Endothelial cell of umbilical vein (primary cell): ENCODE measurements around the gene DGKI. TPM values are rescaled to one million over a fixed set of nuclear protein-coding genes. Genes with fewer than 3 reads are reported as not detected.

ENCODE experiments used
- BruUV-seq: library from RNA; stranded (reverse); fragments of 400-500 nt; replicated peaks from 2 replicates; lab custom pipeline; 2021; lab: Mats Ljungman, UMichigan
- CTCF ChIA-PET: fragments of 300-600, 350-600 bp; sonication (Branson Sonifier 250); formaldehyde crosslinking; loops from one replicate; lab custom pipeline; 2021; ENCODE audit warnings: antibody characterized with exemption, inconsistent platforms; lab: Charles Lee
- POLR2A ChIA-PET: fragments of 300-600, 350-600 bp; sonication (Branson Sonifier 250); formaldehyde crosslinking; loops from one replicate; lab custom pipeline; 2021; ENCODE audit warnings: antibody characterized with exemption, inconsistent platforms; lab: Charles Lee
- DNase-seq: peaks from one replicate; pipeline ENCODE4 v3.0.0-alpha.2; 2011; ENCODE audit warnings: low read depth, low spot score
- FAIRE-seq: peaks from 2 replicates; lab custom pipeline; 2011; peaks lifted over from hg19 to GRCh38; lab: Jason Lieb, UNC
- H2AFZ ChIP-seq: 2 replicates; pipeline ENCODE4 v1.6.0; 2012; ENCODE audit warnings: low read depth, low read length, control low read depth, inconsistent platforms
- H3K27ac ChIP-seq: 2 replicates; pipeline ENCODE4 v1.5.1; 2011; ENCODE audit warnings: low read depth, mild to moderate bottlenecking, control low read depth, low read length, moderate library complexity; ENCODE audit not compliant: insufficient read depth
- H3K27me3 ChIP-seq, 2 experiments: 2 replicates each; pipeline versions ENCODE4 v1.6.0 to v1.6.1; 2011; ENCODE audit warnings: low read length in 2 of 2, mixed read lengths in 1 of 2; ENCODE audit not compliant: control insufficient read depth in 2 of 2, insufficient read depth in 2 of 2
- H3K36me3 ChIP-seq, 2 experiments: 2 replicates in 1 of 2; 3 replicates in 1 of 2; pipeline ENCODE4 v1.5.1; 2011; ENCODE audit warnings: low read length in 2 of 2, mild to moderate bottlenecking in 1 of 2, moderate library complexity in 1 of 2; ENCODE audit not compliant: control insufficient read depth in 2 of 2, insufficient read depth in 2 of 2; ENCODE audit errors: extremely low read depth in 1 of 2
- H3K4me1 ChIP-seq: 3 replicates; pipeline ENCODE4 v1.5.1; 2011; ENCODE audit warnings: mild to moderate bottlenecking, low read length; ENCODE audit not compliant: control insufficient read depth, insufficient read depth; ENCODE audit errors: extremely low read depth
- H3K4me2 ChIP-seq: 2 replicates; pipeline ENCODE4 v1.6.1; 2011; ENCODE audit warnings: low read length, control low read depth, mixed read lengths; ENCODE audit not compliant: insufficient read depth
- H3K4me3 ChIP-seq, 3 experiments: fragments of 200-600 bp in 1 of 3; sonication (generic), shearing (Covaris generic) in 1 of 3; replicated peaks in 1 of 3; 2 replicates each; pipeline ENCODE4 v1.5.1; 2011 to 2016; ENCODE audit warnings: control low read depth in 3 of 3, low read length in 3 of 3, mild to moderate bottlenecking in 2 of 3, inconsistent platforms in 1 of 3, low read depth in 1 of 3, moderate library complexity in 1 of 3; ENCODE audit not compliant: insufficient read depth in 1 of 3
- H3K79me2 ChIP-seq: 2 replicates; pipeline ENCODE4 v1.6.0; 2012; ENCODE audit warnings: low read length, inconsistent platforms; ENCODE audit not compliant: control insufficient read depth, insufficient read depth
- H3K9ac ChIP-seq: replicated peaks from 2 replicates; pipeline ENCODE3; 2011; ENCODE audit warnings: low read length, control low read depth; ENCODE audit not compliant: insufficient read depth; ENCODE audit errors: extremely low read depth
- H3K9me1 ChIP-seq: replicated peaks from 3 replicates; pipeline ENCODE4 v1.6.0; 2011; ENCODE audit warnings: mild to moderate bottlenecking, low read length; ENCODE audit not compliant: control insufficient read depth, insufficient read depth; ENCODE audit errors: extremely low read depth
- H3K9me3 ChIP-seq: replicated peaks from 2 replicates; pipeline ENCODE4 v1.5.1; 2012; ENCODE audit warnings: low read length, inconsistent platforms; ENCODE audit not compliant: control insufficient read depth, insufficient read depth
- H4K20me1 ChIP-seq: replicated peaks from 2 replicates; pipeline ENCODE3; 2011; ENCODE audit warnings: mild to moderate bottlenecking, low read length; ENCODE audit not compliant: control insufficient read depth, insufficient read depth; ENCODE audit errors: extremely low read depth
- EZH2 ChIP-seq: IDR thresholded peaks from 2 replicates; pipeline ENCODE4 v1.6.1; 2012; ENCODE audit warnings: borderline replicate concordance, low read depth, mild to moderate bottlenecking, moderate library complexity, low read length, inconsistent platforms; ENCODE audit not compliant: severe bottlenecking
- FOS ChIP-seq: IDR thresholded peaks from 2 replicates; pipeline ENCODE4 v1.6.1; 2011; ENCODE audit warnings: mild to moderate bottlenecking, low read length, moderate library complexity, borderline replicate concordance; ENCODE audit not compliant: insufficient read depth
- GATA2 ChIP-seq: IDR thresholded peaks from 2 replicates; pipeline ENCODE4 v1.7.0; 2011; ENCODE audit warnings: low read depth, mild to moderate bottlenecking, moderate library complexity, mixed read lengths, low read length; ENCODE audit not compliant: insufficient read length, insufficient read depth
- JUN ChIP-seq: IDR thresholded peaks from 2 replicates; pipeline ENCODE4 v1.6.1; 2011; ENCODE audit warnings: borderline replicate concordance, low read depth; ENCODE audit not compliant: insufficient read length, insufficient read depth
- MYC ChIP-seq: IDR thresholded peaks from one replicate; pipeline ENCODE4 v1.6.1; 2011; ENCODE audit warnings: mild to moderate bottlenecking, low read depth, low read length
- POLR2A ChIP-seq: IDR thresholded peaks from 2 replicates; pipeline ENCODE4 v1.6.1; 2012; ENCODE audit warnings: low read depth, mild to moderate bottlenecking, control low read depth, low read length
- POLR2AphosphoS5 ChIP-seq: IDR thresholded peaks from 2 replicates; pipeline ENCODE4 v1.6.1; 2012; ENCODE audit warnings: low read depth, mild to moderate bottlenecking, control low read depth, low read length, moderate library complexity; ENCODE audit not compliant: insufficient read depth
- dilution Hi-C: fragments of 300-500 bp; cut with MboI; formaldehyde crosslinking; loops from one replicate; pipeline ENCODE4 v1.15.0; 2019; ENCODE audit warnings: low sequenced_read_pairs; ENCODE audit not compliant: extremely low pct_ligation_motif_present
- intact Hi-C: fragments of 100-400 bp; cut with micrococcal nuclease; formaldehyde crosslinking; loops from one replicate; pipeline ENCODE4 v1.10.0; 2022
- polyA plus RNA-seq, 4 experiments: library from polyadenylated mRNA; depleted of rRNA in 3 of 4; stranded (reverse) in 3 of 4; unstranded in 1 of 4; fragments of >200 nt; gene quantifications; 2 replicates each; pipeline versions ENCODE4 v1.2.1 to v1.2.3, GENCODE V29; 2011 to 2012; ENCODE audit warnings: missing spikeins in 1 of 4
- total RNA-seq: library from RNA; stranded (reverse); gene quantifications from 2 replicates; pipeline ENCODE4 v1.2.3, GENCODE V29; 2021
- TF ChIP-seq, protein P1 (sequence below), 2 donors: IDR thresholded peaks; 1 replicate in 1 of 2; 2 replicates in 1 of 2; pipeline ENCODE4 v1.5.1; 2011; ENCODE audit warnings: low read length in 2 of 2, mild to moderate bottlenecking in 2 of 2, moderate library complexity in 2 of 2, control low read depth in 1 of 2, inconsistent platforms in 1 of 2, low read depth in 1 of 2; ENCODE audit not compliant: insufficient read depth in 1 of 2; ENCODE audit errors: extremely low read depth in 1 of 2
- TF ChIP-seq, protein P2 (sequence below): IDR thresholded peaks from 2 replicates; pipeline ENCODE4 v1.6.1; 2011; ENCODE audit not compliant: insufficient read depth, insufficient read length

Gene DGKI
- total and polyA plus RNA-seq, 2 donors (not counting 3 experiments of a cell fraction or from before 2014, with no cell fraction given), result 0.11 to 0.51 TPM

GRCh38 chr7:137694405-137694804 lies 152.4 kb downstream of the DGKI start:
- Histone ChIP-seq H3K9ac (no peak overlapping the region), H3K27me3 (no peaks in the 10 kb centered on the region), H3K4me2 (no peak overlapping the region), H3K9me1 (no peaks in the 10 kb centered on the region), H3K4me1 (peaks cover 5% of the 10 kb centered on the region), H2AFZ (no peak overlapping the region), H3K27ac (no peak overlapping the region), H3K79me2 (no peaks in the 10 kb centered on the region), H3K4me3 (no peak overlapping the region), H3K36me3 (no peaks in the 10 kb centered on the region), H4K20me1 (no peaks in the 10 kb centered on the region), H3K9me3 (no peaks in the 10 kb centered on the region)
- FAIRE-seq, result no peak
- ChIA-PET POLR2A (no interaction called here), CTCF (no interaction called here)
- DNase-seq, result no peak
- TF ChIP-seq GATA2 (no peak), FOS (no peak), POLR2AphosphoS5 (no peak)
- TF ChIP-seq, protein P1, sequence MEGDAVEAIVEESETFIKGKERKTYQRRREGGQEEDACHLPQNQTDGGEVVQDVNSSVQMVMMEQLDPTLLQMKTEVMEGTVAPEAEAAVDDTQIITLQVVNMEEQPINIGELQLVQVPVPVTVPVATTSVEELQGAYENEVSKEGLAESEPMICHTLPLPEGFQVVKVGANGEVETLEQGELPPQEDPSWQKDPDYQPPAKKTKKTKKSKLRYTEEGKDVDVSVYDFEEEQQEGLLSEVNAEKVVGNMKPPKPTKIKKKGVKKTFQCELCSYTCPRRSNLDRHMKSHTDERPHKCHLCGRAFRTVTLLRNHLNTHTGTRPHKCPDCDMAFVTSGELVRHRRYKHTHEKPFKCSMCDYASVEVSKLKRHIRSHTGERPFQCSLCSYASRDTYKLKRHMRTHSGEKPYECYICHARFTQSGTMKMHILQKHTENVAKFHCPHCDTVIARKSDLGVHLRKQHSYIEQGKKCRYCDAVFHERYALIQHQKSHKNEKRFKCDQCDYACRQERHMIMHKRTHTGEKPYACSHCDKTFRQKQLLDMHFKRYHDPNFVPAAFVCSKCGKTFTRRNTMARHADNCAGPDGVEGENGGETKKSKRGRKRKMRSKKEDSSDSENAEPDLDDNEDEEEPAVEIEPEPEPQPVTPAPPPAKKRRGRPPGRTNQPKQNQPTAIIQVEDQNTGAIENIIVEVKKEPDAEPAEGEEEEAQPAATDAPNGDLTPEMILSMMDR (IDR thresholded peaks at IDR 0.05; ENCODE audit: extremely low read depth in 1 of 2, insufficient read depth in 1 of 2, low read depth in 1 of 2, low read length in 2 of 2), result no peak
- dilution Hi-C loops, result no loop called here
- no TSS peak for BruUV-seq
- intact Hi-C loops, result no loop called here

DNA sequence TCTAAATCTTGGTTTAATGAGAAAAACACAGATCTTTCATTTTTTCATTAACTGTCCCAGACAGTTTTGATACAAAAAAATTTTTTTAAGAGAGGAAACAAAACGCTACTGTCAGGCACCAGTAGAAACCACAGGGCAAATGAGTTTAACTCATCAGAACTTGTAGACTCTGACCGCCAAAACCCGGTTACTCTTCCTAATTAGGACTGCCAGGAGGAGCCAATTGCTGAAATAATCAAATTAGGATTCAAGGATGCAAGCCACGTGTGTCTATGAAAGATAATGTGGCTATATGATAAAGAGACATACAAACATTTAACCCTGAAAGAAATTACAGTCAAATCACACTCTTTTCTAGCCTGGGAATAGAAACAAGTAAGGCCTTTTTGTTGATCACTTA lies 154.4 kb downstream of the DGKI start:
- Histone ChIP-seq H4K20me1 (no peaks in the 10 kb centered on the region), H3K27me3 (no peaks in the 10 kb centered on the region), H3K79me2 (no peaks in the 10 kb centered on the region), H3K36me3 (no peaks in the 10 kb centered on the region), H3K4me3 (no peak overlapping the region), H3K4me1 (peaks cover 10% of the 10 kb centered on the region), H3K27ac (no peak overlapping the region), H3K4me2 (no peak overlapping the region), H3K9me1 (no peaks in the 10 kb centered on the region), H3K9ac (no peak overlapping the region), H3K9me3 (no peaks in the 10 kb centered on the region), H2AFZ (no peak overlapping the region)
- no peak for DNase-seq
- CTCF ChIA-PET, result no interaction called here
- no TSS peak for BruUV-seq
- no peak for FAIRE-seq
- intact Hi-C loops (no loop called here), dilution Hi-C loops (no loop called here)
- POLR2A ChIA-PET, result no interaction called here
- TF ChIP-seq POLR2AphosphoS5, result no peak
- TF ChIP-seq MYC, result no peak
- TF ChIP-seq POLR2A, result no peak
- TF ChIP-seq FOS, result no peak
- TF ChIP-seq EZH2, result no peak
- TF ChIP-seq GATA2, result no peak
- TF ChIP-seq, protein P1 (IDR thresholded peaks at IDR 0.05; ENCODE audit: extremely low read depth in 1 of 2, insufficient read depth in 1 of 2, low read depth in 1 of 2, low read length in 2 of 2), result no peak
- TF ChIP-seq, protein P2, sequence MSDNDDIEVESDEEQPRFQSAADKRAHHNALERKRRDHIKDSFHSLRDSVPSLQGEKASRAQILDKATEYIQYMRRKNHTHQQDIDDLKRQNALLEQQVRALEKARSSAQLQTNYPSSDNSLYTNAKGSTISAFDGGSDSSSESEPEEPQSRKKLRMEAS, result no peak
- TF ChIP-seq JUN, result no peak
